Adipocyte (in vitro differentiated cells): ENCODE results near the gene RIC8A.

Experiments
- DNase-seq: peaks from one replicate; pipeline ENCODE4 v3.0.0-alpha.2; 2015; ENCODE audit warnings: low read depth
- H3K27me3 ChIP-seq: replicated peaks from 2 replicates; pipeline ENCODE4 v1.7.0; 2013; ENCODE audit warnings: mild to moderate bottlenecking, low read length, moderate library complexity; ENCODE audit not compliant: control insufficient read depth, insufficient read depth
- H3K36me3 ChIP-seq: 2 replicates; pipeline ENCODE4 v1.7.0; 2013; ENCODE audit warnings: low read length, mild to moderate bottlenecking, moderate library complexity; ENCODE audit not compliant: control insufficient read depth, insufficient read depth, severe bottlenecking
- H3K4me1 ChIP-seq: 2 replicates; pipeline ENCODE4 v1.7.0; 2013; ENCODE audit warnings: mild to moderate bottlenecking, low read length, moderate library complexity; ENCODE audit not compliant: control insufficient read depth, insufficient read depth
- H3K4me3 ChIP-seq: 2 replicates; pipeline ENCODE4 v1.7.0; 2013; ENCODE audit warnings: mild to moderate bottlenecking, low read length, moderate library complexity
- H3K9ac ChIP-seq: 2 replicates; pipeline ENCODE4 v1.7.0; 2013; ENCODE audit warnings: mild to moderate bottlenecking, low read length, moderate library complexity
- H3K9me3 ChIP-seq: 2 replicates; pipeline ENCODE4 v1.7.0; 2013; ENCODE audit warnings: mild to moderate bottlenecking, low read length, moderate library complexity; ENCODE audit not compliant: control insufficient read depth

Gene RIC8A

GRCh38 chr11:223026-223789 lies 15.7 kb downstream of the RIC8A start:
- Histone ChIP-seq H3K9me3 (no peaks in the 10 kb centered on the region), H3K27me3 (no peaks in the 10 kb centered on the region), H3K4me3 (no peak overlapping the region), H3K9ac (no peak overlapping the region), H3K36me3 (peaks cover 12% of the 10 kb centered on the region), H3K4me1 (no peaks in the 10 kb centered on the region)
- DNase-seq, result no peak

DNA sequence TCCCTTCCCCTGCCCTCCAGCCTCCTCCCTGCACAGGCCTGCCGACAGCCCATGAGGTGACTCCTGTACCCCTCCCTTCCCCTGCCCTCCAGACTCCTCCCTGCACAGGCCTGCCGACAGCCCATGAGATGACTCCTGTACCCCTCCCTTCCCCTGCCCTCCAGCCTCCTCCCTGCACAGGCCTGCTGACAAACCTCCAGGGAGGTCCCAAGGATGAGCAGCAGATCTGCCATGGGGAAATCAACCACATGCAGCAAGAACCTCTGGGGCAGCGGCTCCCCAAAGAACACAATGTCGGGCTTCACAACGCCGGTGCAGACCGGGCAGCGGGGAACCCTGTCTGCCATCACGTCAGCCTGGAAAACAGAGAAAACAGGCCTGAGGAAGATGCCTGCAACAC lies 16.4 kb downstream of the RIC8A start:
- Histone ChIP-seq H3K36me3 (peaks cover 12% of the 10 kb centered on the region), H3K4me3 (no peak overlapping the region), H3K9me3 (no peaks in the 10 kb centered on the region), H3K27me3 (no peaks in the 10 kb centered on the region), H3K9ac (no peak overlapping the region), H3K4me1 (no peaks in the 10 kb centered on the region)
- no peak for DNase-seq

GRCh38 chr11:224424-224823 lies 16.9 kb downstream of the RIC8A start:
- DNase-seq, result no peak
- Histone ChIP-seq H3K27me3 (no peaks in the 10 kb centered on the region), H3K4me3 (no peak overlapping the region), H3K4me1 (no peaks in the 10 kb centered on the region), H3K36me3 (peaks cover 12% of the 10 kb centered on the region), H3K9me3 (no peaks in the 10 kb centered on the region), H3K9ac (no peak overlapping the region)

- H3K4me1 ChIP-seq, result no peaks in the 10 kb centered on the region
- no peaks in the 10 kb centered on the region for H3K9me3 ChIP-seq
- no peak for DNase-seq
- peaks cover 15% of the 10 kb centered on the region for H3K36me3 ChIP-seq
- no peak overlapping the region for H3K4me3 ChIP-seq
- no peak overlapping the region for H3K9ac ChIP-seq
- no peaks in the 10 kb centered on the region for H3K27me3 ChIP-seq
Observed at GRCh38 chr11:225734-226453, 18.4 kb downstream of the RIC8A start.

- DNase-seq, result no peak
- H3K27me3 ChIP-seq, result no peaks in the 10 kb centered on the region
- no peaks in the 10 kb centered on the region for H3K4me1 ChIP-seq
- no peak overlapping the region for H3K9ac ChIP-seq
- no peaks in the 10 kb centered on the region for H3K9me3 ChIP-seq
- H3K4me3 ChIP-seq, result no peak overlapping the region
- H3K36me3 ChIP-seq, result peaks cover 6% of the 10 kb centered on the region
Observed at GRCh38 chr11:227824-228379, 20.4 kb downstream of the RIC8A start.

DNA sequence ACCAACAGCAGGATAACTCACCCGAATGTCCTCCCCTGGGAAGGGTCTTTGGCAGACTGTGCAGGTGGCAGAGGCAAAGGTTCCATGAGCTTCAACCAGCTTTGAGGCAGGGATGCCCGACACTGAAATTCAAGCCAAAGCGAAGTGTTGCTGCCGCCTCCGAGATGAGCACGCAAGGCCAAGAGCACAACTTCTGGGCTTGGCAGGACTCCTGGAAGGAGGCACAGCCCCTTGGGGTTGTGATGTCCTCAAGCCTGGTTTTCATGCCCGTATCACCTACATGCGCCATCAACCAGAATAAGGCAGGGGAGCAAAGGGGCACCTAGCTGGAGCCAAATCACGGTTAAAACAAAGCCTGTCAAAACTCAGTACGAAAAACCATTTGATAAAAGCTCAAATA lies 22.9 kb downstream of the RIC8A start:
- H3K9me3 ChIP-seq, result no peaks in the 10 kb centered on the region
- peaks cover 3% of the 10 kb centered on the region for H3K4me1 ChIP-seq
- H3K27me3 ChIP-seq, result no peaks in the 10 kb centered on the region
- H3K36me3 ChIP-seq, result peaks cover 3% of the 10 kb centered on the region
- no peak overlapping the region for H3K9ac ChIP-seq
- no peak for DNase-seq
- H3K4me3 ChIP-seq, result no peak overlapping the region

DNA sequence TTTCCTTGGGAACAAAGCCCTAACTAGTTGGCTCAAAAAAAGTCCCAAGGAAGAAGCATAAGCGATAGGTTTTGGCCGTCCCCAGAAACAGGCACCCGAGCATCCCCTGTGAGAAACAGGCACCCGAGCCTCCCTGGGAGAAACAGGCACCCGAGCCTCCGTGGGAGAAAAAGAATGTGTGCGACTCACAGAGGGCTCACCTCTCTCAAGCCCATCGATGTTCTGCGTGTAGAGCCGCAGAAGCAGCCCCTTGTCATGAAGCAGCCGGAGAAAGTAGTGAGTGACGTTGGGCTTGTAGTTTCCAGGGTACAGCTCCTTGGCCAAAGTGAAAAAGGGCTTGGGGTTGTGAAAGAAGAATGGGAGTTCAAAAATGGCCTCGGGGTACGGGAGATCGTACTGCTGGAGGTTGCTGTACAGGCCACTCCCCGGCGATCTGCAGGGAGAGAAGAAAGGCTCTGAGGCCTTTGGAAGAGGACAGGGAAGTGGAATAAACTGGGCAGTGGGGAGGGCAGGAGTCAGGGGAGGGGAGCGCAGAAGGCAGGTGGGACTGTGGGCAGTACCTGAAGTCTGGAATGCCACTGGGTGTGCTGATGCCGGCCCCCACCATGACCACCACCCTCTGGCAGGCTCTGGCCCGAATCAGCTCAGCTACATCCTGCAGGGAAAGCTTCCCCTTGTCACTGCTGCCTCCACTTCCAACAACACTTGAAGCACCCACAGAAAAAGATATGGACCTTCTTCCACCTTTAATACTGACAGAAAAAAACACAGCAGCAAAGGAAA lies 25.5 kb downstream of the RIC8A start:
- DNase-seq, result no peak
- Histone ChIP-seq H3K4me1 (peaks cover 11% of the 10 kb centered on the region), H3K36me3 (peaks cover 3% of the 10 kb centered on the region), H3K4me3 (no peak overlapping the region), H3K27me3 (no peaks in the 10 kb centered on the region), H3K9me3 (no peaks in the 10 kb centered on the region), H3K9ac (no peak overlapping the region)

- peak overlapping the region; percentile 92 for H3K9ac ChIP-seq
- peaks cover 15% of the 10 kb centered on the region for H3K4me1 ChIP-seq
- H3K9me3 ChIP-seq, result no peaks in the 10 kb centered on the region
- no peak for DNase-seq
- peak overlapping the region; percentile 90 for H3K4me3 ChIP-seq
- H3K36me3 ChIP-seq, result peaks cover 7% of the 10 kb centered on the region
- no peaks in the 10 kb centered on the region for H3K27me3 ChIP-seq
Observed at GRCh38 chr11:235180-235579, 27.7 kb downstream of the RIC8A start.

DNA sequence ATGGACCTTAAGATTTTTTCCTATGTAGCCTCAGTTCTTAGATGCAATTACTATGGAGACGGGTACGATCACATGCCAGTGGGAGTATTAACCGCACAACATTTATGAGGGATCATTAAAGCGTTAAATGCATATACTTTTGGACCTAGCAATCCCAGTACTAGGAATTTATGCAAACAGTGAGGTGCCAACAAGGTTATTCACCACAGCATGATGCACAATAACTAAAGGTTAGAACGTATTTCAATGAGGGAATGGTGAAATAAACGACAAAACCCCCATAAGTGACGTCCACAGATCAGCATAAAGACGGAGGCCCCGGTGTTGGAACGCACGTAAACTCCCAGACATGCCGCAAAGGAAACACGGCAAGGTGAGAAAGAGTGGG lies 28.1 kb downstream of the RIC8A start:
- Histone ChIP-seq H3K9ac (peak overlapping the region; percentile 92), H3K4me1 (peaks cover 15% of the 10 kb centered on the region), H3K36me3 (peaks cover 7% of the 10 kb centered on the region), H3K4me3 (peak overlapping the region; percentile 90), H3K27me3 (no peaks in the 10 kb centered on the region), H3K9me3 (no peaks in the 10 kb centered on the region)
- DNase-seq, result no peak

GRCh38 chr11:235997-236773 lies 28.7 kb downstream of the RIC8A start, which contains the start of gene SIRT3:
SIRT3 (minus strand) TSS chr11:236342; CDS start chr11:236328, 14 bp downstream.
- H3K4me1 ChIP-seq, result peaks cover 15% of the 10 kb centered on the region
- no peaks in the 10 kb centered on the region for H3K27me3 ChIP-seq
- H3K9ac ChIP-seq, result peak within 1 kb of the TSS; percentile 92
- peaks cover 11% of the 10 kb centered on the region for H3K36me3 ChIP-seq
- peak within 1 kb of the TSS; percentile 91 for H3K4me3 ChIP-seq
- H3K9me3 ChIP-seq, result no peaks in the 10 kb centered on the region
- peak; percentile 90 for DNase-seq
